BJ (cell line): ENCODE data around the gene LYVE1. TPM values are rescaled to one million over a fixed set of nuclear protein-coding genes. Genes with fewer than 3 reads are reported as not detected.
A peak's percentile ranks its signal among the peaks of the same experiment; 100 is the strongest.

Source experiments
- CTCF ChIA-PET: fragments of 350-600 bp; formaldehyde crosslinking; extraction: SDS; loops from one replicate; lab custom pipeline; 2021; ENCODE audit warnings: antibody characterized with exemption, inconsistent platforms; lab: Yijun Ruan, JAX
- POLR2A ChIA-PET: fragments of 300-600 bp; sonication (Branson Sonifier 250); formaldehyde crosslinking; extraction: SDS; loops from one replicate; lab custom pipeline; 2021; ENCODE audit warnings: antibody characterized with exemption; lab: Charles Lee
- DNase-seq: peaks from one replicate; pipeline ENCODE4 v3.0.0-alpha.2; 2011; ENCODE audit warnings: low read depth
- H3K27me3 ChIP-seq: 2 replicates; pipeline ENCODE4 v1.6.0; 2011; ENCODE audit warnings: low read length; ENCODE audit not compliant: control insufficient read depth, insufficient read depth
- H3K36me3 ChIP-seq: 2 replicates; pipeline ENCODE4 v1.5.1; 2011; ENCODE audit warnings: low read length; ENCODE audit not compliant: control insufficient read depth, insufficient read depth
- H3K4me3 ChIP-seq: 2 replicates; pipeline ENCODE4 v1.5.1; 2011; ENCODE audit warnings: low read depth, mild to moderate bottlenecking, control low read depth, low read length
- polyA plus RNA-seq: library from polyadenylated mRNA; depleted of rRNA; stranded (reverse); fragments of >200 nt; gene quantifications from 2 replicates; pipeline ENCODE4 v1.2.3, GENCODE V29; 2011; rRNA removed
- TF ChIP-seq, protein P1 (sequence below): IDR thresholded peaks from 2 replicates; pipeline ENCODE4 v1.5.1; 2011; ENCODE audit warnings: low read depth, mild to moderate bottlenecking, control low read depth, inconsistent platforms, low read length, moderate library complexity; ENCODE audit not compliant: insufficient read depth

The LYVE1 gene
- polyA plus RNA-seq, 1 experiment: 0.15 TPM

DNA sequence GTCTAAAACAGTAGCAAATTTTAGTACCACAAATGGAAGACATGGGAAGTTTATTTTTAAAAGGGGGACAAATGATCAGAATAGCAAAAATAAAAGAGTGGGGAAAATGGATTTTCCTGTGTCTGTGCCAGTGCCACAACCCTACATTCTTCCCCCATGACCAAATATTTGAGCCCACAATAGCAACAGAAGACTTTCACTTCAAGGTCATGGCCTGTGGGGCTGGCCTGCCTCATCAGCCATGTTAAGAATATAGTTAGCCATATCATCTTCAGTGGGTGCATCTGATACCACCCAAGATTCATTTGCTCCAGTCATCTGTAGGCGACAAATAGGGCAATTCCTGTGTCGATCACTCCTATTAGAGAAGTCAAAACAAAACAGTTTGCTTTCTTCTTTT is 53.8 kb downstream of the LYVE1 start:
- no peak overlapping the region for H3K4me3 ChIP-seq
- H3K36me3 ChIP-seq: peaks cover 3% of the 10 kb centered on the region; the same call in 1 of the 2 replicates
- ChIA-PET CTCF (interaction anchor here (0.7 to 1.4 kb wide), 6 partner anchors 26 to 141 kb away, joined by 3 to 5 read pairs (median 4); partner anchors contain the start of gene RNF141), POLR2A (no interaction called here)
- no peaks in the 10 kb centered on the region for H3K27me3 ChIP-seq
- TF ChIP-seq, protein P1, sequence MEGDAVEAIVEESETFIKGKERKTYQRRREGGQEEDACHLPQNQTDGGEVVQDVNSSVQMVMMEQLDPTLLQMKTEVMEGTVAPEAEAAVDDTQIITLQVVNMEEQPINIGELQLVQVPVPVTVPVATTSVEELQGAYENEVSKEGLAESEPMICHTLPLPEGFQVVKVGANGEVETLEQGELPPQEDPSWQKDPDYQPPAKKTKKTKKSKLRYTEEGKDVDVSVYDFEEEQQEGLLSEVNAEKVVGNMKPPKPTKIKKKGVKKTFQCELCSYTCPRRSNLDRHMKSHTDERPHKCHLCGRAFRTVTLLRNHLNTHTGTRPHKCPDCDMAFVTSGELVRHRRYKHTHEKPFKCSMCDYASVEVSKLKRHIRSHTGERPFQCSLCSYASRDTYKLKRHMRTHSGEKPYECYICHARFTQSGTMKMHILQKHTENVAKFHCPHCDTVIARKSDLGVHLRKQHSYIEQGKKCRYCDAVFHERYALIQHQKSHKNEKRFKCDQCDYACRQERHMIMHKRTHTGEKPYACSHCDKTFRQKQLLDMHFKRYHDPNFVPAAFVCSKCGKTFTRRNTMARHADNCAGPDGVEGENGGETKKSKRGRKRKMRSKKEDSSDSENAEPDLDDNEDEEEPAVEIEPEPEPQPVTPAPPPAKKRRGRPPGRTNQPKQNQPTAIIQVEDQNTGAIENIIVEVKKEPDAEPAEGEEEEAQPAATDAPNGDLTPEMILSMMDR: no peak
- no peak for DNase-seq

DNA sequence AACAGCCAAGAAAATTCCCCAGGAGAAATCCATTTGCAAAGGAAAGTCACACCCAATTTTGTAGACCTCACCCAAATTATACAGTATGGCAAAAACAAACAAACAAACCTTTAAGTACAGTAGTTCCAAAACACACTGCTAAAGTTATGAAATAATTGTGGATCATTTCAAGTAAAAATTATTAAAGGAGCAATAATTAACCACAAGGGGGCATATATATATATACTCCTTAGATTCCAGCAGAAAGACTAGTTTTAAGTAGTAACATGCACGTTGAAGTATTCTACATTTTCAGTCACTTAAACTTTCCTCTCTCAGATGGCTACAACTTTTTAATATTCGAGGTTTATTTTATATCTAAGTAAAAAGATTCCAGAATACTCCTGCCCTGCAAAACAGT is 54.3 kb downstream of the LYVE1 start:
- DNase-seq: no peak
- POLR2A ChIA-PET: no interaction called here

DNA sequence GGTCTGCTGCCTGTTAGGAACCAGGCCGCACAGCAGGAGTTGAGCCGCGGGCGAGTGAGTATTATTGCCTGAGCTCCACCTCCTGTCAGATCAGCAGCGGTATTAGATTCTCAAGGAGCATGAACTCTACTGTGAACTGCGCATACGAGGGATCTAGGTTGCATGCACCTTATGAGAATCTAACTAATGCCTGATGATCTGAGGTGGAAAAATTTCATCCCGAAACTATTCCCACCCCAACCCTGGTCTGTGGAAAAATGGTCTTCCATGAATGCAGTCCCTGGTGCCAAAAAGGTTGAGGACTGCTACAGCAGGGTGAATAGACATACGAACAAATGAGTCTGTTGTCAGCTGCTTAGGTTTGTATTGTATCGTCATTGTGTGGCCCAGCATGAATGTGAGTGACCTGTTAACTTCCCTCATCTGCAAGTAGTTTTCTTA is 57.3 kb downstream of the LYVE1 start:
- H3K27me3 ChIP-seq: no peaks in the 10 kb centered on the region
- CTCF ChIA-PET: interaction anchor here (0.9 to 3.2 kb wide), 3 partner anchors 8 to 224 kb away, joined by 4 to 12 read pairs (median 5); partner anchors contain the start of gene RNF141
- POLR2A ChIA-PET: no interaction called here
- no peak for DNase-seq
- H3K36me3 ChIP-seq: no peaks in the 10 kb centered on the region
- no peak overlapping the region for H3K4me3 ChIP-seq
- TF ChIP-seq, protein P1: no peak

More for the DNA sequence above, 54.3 kb downstream of the LYVE1 start:
- no peak overlapping the region for H3K4me3 ChIP-seq
- CTCF ChIA-PET: interaction anchor here (0.7 to 3.2 kb wide), 9 partner anchors 19 to 221 kb away, joined by 3 to 12 read pairs (median 3); partner anchors contain the start of gene RNF141
- TF ChIP-seq, protein P1: peak; percentile 22; the same call in 1 of the 2 replicates
- peaks cover 3% of the 10 kb centered on the region; the same call in 1 of the 2 replicates for H3K36me3 ChIP-seq
- no peaks in the 10 kb centered on the region for H3K27me3 ChIP-seq

Other genes starting within 250 kb of the LYVE1 start
- 9.5 and 11.1 TPM in 2 replicates for gene AMPD3, start 113.4 kb downstream of the LYVE1 start, polyA plus RNA-seq
- gene RNF141, start 27.5 kb downstream of the LYVE1 start, polyA plus RNA-seq: 12.1 and 27.5 TPM in 2 replicates
- gene IRAG1, start 125.1 kb upstream of the LYVE1 start, polyA plus RNA-seq: 76.5 and 82.4 TPM in 2 replicates
- gene CTR9, start 182.6 kb upstream of the LYVE1 start, polyA plus RNA-seq: 6.6 and 16.7 TPM in 2 replicates
- gene EIF4G2, start 240.3 kb upstream of the LYVE1 start, polyA plus RNA-seq: 472 and 1,009 TPM in 2 replicates